Smooth muscle cell (in vitro differentiated cells): ENCODE data around the gene RNF13. TPM values are rescaled to one million over a fixed set of nuclear protein-coding genes. Genes with fewer than 3 reads are reported as not detected.

Source experiments
- DNase-seq: peaks from one replicate; lab custom pipeline; 2025; ENCODE audit not compliant: unreplicated experiment; lab: John Stamatoyannopoulos, UW
- H2AFZ ChIP-seq: fragments of 200-600 bp; sonication (generic); 2 replicates; pipeline ENCODE4 v1.6.0; 2016; ENCODE audit warnings: antibody characterized with exemption, low read depth, mild to moderate bottlenecking
- H3F3A ChIP-seq: fragments of 200-600 bp; sonication (generic); 2 replicates; pipeline ENCODE4 v1.6.0; 2017; ENCODE audit warnings: antibody characterized with exemption, low read depth
- H3K27ac ChIP-seq: fragments of 200-600 bp; sonication (generic); 2 replicates; pipeline ENCODE4 v1.5.1; 2016; ENCODE audit warnings: low read depth, mild to moderate bottlenecking
- H3K27me3 ChIP-seq: fragments of 200-600 bp; sonication (generic); 2 replicates; pipeline ENCODE4 v1.6.1; 2016; ENCODE audit warnings: low read depth, mild to moderate bottlenecking
- H3K36me3 ChIP-seq: fragments of 200-600 bp; sonication (generic); 2 replicates; pipeline ENCODE4 v1.5.1; 2016; ENCODE audit warnings: low read depth
- H3K4me1 ChIP-seq: fragments of 200-600 bp; sonication (generic); 2 replicates; pipeline ENCODE4 v1.5.1; 2016; ENCODE audit warnings: low read depth
- H3K4me2 ChIP-seq: fragments of 200-600 bp; sonication (generic); 2 replicates; pipeline ENCODE4 v1.6.0; 2016; ENCODE audit warnings: mild to moderate bottlenecking
- H3K4me3 ChIP-seq: fragments of 200-600 bp; sonication (generic); 2 replicates; pipeline ENCODE4 v1.5.1; 2016; ENCODE audit warnings: mild to moderate bottlenecking
- H3K79me2 ChIP-seq: fragments of 200-600 bp; sonication (generic); 2 replicates; pipeline ENCODE4 v1.6.0; 2016; ENCODE audit warnings: low read depth, mild to moderate bottlenecking
- H3K9ac ChIP-seq: fragments of 200-600 bp; sonication (generic); 2 replicates; pipeline ENCODE4 v1.6.0; 2016; ENCODE audit warnings: low read depth
- H3K9me3 ChIP-seq: fragments of 200-600 bp; sonication (generic); replicated peaks from 2 replicates; pipeline ENCODE4 v1.5.1; 2016; ENCODE audit warnings: low read depth
- H4K20me1 ChIP-seq: fragments of 200-600 bp; sonication (generic); 2 replicates; pipeline ENCODE4 v1.6.0; 2016; ENCODE audit warnings: low read depth
- WGBS: methylation state at CpG from one replicate; pipeline ENCODE4 v1.1.7; 2016; ENCODE audit warnings: low lambda C conversion rate; 5-methylcytosine and 5-hydroxymethylcytosine counted together
- polyA plus RNA-seq: library from polyadenylated mRNA; unstranded; fragments of >200 nt; fragmentation: Nextera tagmentation; extraction: Ambion mirVana; gene quantifications from 2 replicates; pipeline ENCODE4 v1.2.1, GENCODE V29; 2016
- total RNA-seq: library from RNA; depleted of rRNA; stranded (reverse); fragments of >200 nt; gene quantifications from 2 replicates; pipeline ENCODE4 v1.2.3, GENCODE V29; 2014
- TF ChIP-seq, protein P1 (sequence below): fragments of 200-600 bp; sonication (generic); IDR thresholded peaks from 2 replicates; pipeline ENCODE4 v1.5.1; 2017; ENCODE audit warnings: borderline replicate concordance, mild to moderate bottlenecking, antibody characterized with exemption; ENCODE audit not compliant: insufficient read depth, poor library complexity, severe bottlenecking

RNF13 gene
- total and polyA plus RNA-seq, 2 experiments from 2014 or later: 46.1 to 81.9 TPM

- Histone ChIP-seq H3K4me1 (peaks cover 24% of the 10 kb centered on the region), H3K4me2 (no peak overlapping the region), H3K79me2 (peaks cover 71% of the 10 kb centered on the region), H4K20me1 (peaks cover 75% of the 10 kb centered on the region), H3K9ac (no peak overlapping the region), H3K27ac (no peak overlapping the region), H3K9me3 (no peaks in the 10 kb centered on the region), H3K4me3 (no peak overlapping the region), H3K27me3 (no peaks in the 10 kb centered on the region), H2AFZ (no peak overlapping the region), H3K36me3 (no peaks in the 10 kb centered on the region), H3F3A (peaks cover 7% of the 10 kb centered on the region)
- whole genome bisulfite sequencing: 84% methylated on average over 3 of the region's 3 CpGs
- DNase-seq: no peak
- TF ChIP-seq, protein P1, sequence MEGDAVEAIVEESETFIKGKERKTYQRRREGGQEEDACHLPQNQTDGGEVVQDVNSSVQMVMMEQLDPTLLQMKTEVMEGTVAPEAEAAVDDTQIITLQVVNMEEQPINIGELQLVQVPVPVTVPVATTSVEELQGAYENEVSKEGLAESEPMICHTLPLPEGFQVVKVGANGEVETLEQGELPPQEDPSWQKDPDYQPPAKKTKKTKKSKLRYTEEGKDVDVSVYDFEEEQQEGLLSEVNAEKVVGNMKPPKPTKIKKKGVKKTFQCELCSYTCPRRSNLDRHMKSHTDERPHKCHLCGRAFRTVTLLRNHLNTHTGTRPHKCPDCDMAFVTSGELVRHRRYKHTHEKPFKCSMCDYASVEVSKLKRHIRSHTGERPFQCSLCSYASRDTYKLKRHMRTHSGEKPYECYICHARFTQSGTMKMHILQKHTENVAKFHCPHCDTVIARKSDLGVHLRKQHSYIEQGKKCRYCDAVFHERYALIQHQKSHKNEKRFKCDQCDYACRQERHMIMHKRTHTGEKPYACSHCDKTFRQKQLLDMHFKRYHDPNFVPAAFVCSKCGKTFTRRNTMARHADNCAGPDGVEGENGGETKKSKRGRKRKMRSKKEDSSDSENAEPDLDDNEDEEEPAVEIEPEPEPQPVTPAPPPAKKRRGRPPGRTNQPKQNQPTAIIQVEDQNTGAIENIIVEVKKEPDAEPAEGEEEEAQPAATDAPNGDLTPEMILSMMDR: no peak
Observed at GRCh38 chr3:149816311-149816710, 3.3 kb downstream of the RNF13 start.

- no peaks in the 10 kb centered on the region for H3K36me3 ChIP-seq
- no peak overlapping the region for H2AFZ ChIP-seq
- peaks cover 22% of the 10 kb centered on the region for H3K4me1 ChIP-seq
- H3K4me2 ChIP-seq: no peak overlapping the region
- no peak overlapping the region for H3K4me3 ChIP-seq
- WGBS: 81% methylated on average over 2 of the region's 2 CpGs
- TF ChIP-seq, protein P1: no peak
- H3K27me3 ChIP-seq: no peaks in the 10 kb centered on the region
- H3K27ac ChIP-seq: no peak overlapping the region
- H4K20me1 ChIP-seq: peaks cover 76% of the 10 kb centered on the region
- peaks cover 6% of the 10 kb centered on the region for H3F3A ChIP-seq
- no peaks in the 10 kb centered on the region for H3K9me3 ChIP-seq
- H3K79me2 ChIP-seq: peaks cover 78% of the 10 kb centered on the region
- no peak for DNase-seq
- H3K9ac ChIP-seq: no peak overlapping the region
Observed at GRCh38 chr3:149816986-149817385, 4.0 kb downstream of the RNF13 start.

GRCh38 chr3:149819432-149819831 is 6.4 kb downstream of the RNF13 start:
- Histone ChIP-seq H3K9ac (no peak overlapping the region), H3K4me2 (no peak overlapping the region), H3K36me3 (no peaks in the 10 kb centered on the region), H2AFZ (no peak overlapping the region), H3K79me2 (peaks cover 98% of the 10 kb centered on the region), H3K27ac (no peak overlapping the region), H3K27me3 (no peaks in the 10 kb centered on the region), H3K9me3 (no peaks in the 10 kb centered on the region), H4K20me1 (peaks cover 92% of the 10 kb centered on the region), H3F3A (no peaks in the 10 kb centered on the region), H3K4me1 (peaks cover 12% of the 10 kb centered on the region), H3K4me3 (no peak overlapping the region)
- WGBS: 89% methylated on average over 1 of the region's 1 CpG
- DNase-seq: no peak
- TF ChIP-seq, protein P1: no peak

DNA sequence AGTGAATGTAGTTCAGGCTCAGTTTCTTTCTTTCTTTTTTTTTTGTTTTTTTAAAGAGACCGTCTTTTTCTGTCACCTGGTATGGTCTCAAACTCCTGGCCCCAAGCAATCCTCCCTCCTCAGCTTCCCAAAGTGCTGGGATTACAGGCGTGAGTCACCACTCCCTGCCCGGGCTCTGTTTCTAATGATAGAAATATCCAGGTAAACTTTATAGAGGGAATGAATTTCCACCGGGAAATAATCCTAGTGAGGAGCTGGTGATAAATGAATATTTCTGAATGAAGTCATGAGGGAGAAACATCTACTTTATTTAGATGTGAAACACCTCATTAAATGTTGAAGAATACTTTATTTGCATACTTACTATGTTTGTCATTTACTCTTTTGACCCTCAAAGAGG is 7.2 kb downstream of the RNF13 start:
- TF ChIP-seq, protein P1: no peak
- peaks cover 97% of the 10 kb centered on the region for H3K79me2 ChIP-seq
- no peak overlapping the region for H3K27ac ChIP-seq
- DNase-seq: no peak
- H3K4me2 ChIP-seq: no peak overlapping the region
- H3F3A ChIP-seq: no peaks in the 10 kb centered on the region
- peaks cover 92% of the 10 kb centered on the region for H4K20me1 ChIP-seq
- H3K4me1 ChIP-seq: peaks cover 5% of the 10 kb centered on the region
- no peaks in the 10 kb centered on the region for H3K9me3 ChIP-seq
- H2AFZ ChIP-seq: no peak overlapping the region
- no peak overlapping the region for H3K4me3 ChIP-seq
- H3K9ac ChIP-seq: no peak overlapping the region
- WGBS: 47% methylated on average over 4 of the region's 4 CpGs
- no peaks in the 10 kb centered on the region for H3K27me3 ChIP-seq
- no peaks in the 10 kb centered on the region for H3K36me3 ChIP-seq
